GM18951 (cell line): ENCODE data around the gene DST.

Experiments
- POLR2A ChIP-seq: IDR thresholded peaks from 4 replicates; pipeline ENCODE4 v1.6.1; 2011; ENCODE audit warnings: mild to moderate bottlenecking; ENCODE audit not compliant: insufficient read length, insufficient read depth; ENCODE audit errors: extremely low read depth
- in situ Hi-C: fragments of 300-500 bp; cut with MboI; formaldehyde crosslinking; loops from one replicate; pipeline ENCODE4 v1.12.0; 2022; ENCODE audit warnings: low sequenced_read_pairs, mixed read lengths, inconsistent platforms; ENCODE audit not compliant: unreplicated experiment

Gene DST

GRCh38 chr6:56437171-56437900, 205.4 kb downstream of the DST start:
- in situ Hi-C loops = no loop called here
- TF ChIP-seq POLR2A = no peak

GRCh38 chr6:56435754-56436153, 206.9 kb downstream of the DST start:
- TF ChIP-seq POLR2A = no peak
- in situ Hi-C loops = no loop called here

GRCh38 chr6:56435326-56435725, 207.4 kb downstream of the DST start:
- in situ Hi-C loops = no loop called here

DNA sequence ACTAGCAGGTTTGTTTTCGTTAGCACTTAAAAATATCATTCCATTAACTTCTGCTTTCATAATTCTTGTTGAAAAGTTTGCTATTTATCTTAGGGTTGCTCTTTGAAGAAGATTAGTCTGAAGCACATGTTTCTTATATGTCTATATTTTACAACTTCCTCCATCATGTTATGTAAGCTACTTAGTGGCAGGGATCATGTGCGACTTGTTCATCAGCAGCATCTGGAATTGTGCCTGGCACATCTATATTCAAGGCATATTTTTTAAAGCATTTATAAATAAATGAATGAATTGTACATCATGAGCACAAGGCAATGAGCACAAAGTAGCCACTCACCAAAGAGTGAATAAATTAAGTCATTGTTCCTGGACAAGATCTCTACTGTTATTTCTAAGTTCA, 208.1 kb downstream of the DST start:
- in situ Hi-C loops = no loop called here
- no peak for TF ChIP-seq POLR2A

More at GRCh38 chr6:56435326-56435725, 207.4 kb downstream of the DST start:
- no peak for TF ChIP-seq POLR2A

DNA sequence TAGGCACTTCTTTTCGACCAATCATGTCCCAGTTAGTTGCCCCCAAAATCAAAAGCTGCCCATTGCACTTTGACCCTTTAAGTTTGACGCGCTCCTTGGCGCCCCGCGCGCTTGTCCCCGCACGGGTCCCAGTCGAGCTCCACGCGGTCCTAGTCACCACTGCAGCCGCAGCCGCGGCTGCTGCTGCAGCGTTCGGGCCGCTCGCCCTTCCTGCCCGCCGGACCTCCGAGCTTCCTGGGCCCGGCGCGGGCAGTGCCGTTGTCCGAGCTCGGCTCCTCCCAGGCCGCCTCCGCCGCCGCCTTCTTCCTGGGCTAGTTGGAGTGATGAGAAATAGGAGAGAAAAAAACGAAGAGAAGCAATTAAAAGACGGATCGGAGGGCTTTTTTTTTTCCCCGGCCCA, 209.6 kb downstream of the DST start:
- no peak for TF ChIP-seq POLR2A
- in situ Hi-C loops = no loop called here

DNA sequence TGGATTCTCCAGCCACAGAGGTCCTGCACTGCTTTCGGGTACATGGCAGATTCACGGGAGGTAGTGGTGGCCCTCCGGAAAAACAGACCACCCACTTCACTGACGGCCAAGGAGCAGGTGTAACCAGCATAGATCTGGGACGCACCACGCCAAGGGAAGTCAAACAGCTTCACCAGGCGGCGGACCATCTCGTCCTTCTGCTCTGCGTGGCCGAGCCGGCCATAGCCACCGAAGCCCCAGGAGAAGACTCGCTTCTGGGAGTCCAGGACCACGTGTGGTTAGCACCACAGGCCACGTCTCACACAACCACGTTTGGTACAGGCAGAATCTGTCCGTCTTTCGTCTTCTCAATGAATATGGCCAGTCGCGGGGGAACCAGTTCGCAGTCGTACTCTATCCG, 210.5 kb downstream of the DST start:
- in situ Hi-C loops = no loop called here
- TF ChIP-seq POLR2A = no peak

- TF ChIP-seq POLR2A = no peak
- in situ Hi-C loops = no loop called here
These were observed 211.8 kb downstream of the DST start for GRCh38 chr6:56430629-56431600.

DNA sequence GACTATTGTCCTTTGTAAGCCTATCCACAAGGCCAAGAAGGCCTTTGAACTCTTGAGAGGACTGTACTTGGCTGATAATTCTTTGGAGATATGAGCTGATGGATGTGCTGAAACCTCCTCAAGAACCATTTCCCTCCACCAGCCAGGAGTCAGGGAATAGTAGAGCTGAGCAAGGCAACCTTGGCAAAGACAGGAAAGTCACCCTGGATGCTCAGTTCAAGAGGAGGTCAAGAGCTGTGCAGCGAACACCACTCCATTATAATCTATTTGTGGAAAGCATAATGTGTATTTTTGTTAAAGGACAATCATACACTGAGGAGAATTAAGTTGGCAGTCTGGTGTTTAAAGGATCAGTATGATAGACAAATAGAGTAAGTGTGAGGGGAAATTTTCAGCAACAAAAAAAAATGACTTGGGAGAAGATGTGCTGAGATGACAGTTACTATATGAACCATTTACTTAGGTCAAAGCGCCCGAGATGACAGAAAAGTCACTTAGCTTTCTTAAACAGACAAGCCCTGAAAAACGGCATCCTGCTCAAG, 218.1 kb downstream of the DST start:
- no peak for TF ChIP-seq POLR2A
- in situ Hi-C loops = no loop called here

- in situ Hi-C loops = no loop called here
- no peak for TF ChIP-seq POLR2A
These were observed 218.6 kb downstream of the DST start for GRCh38 chr6:56424064-56424463.

- TF ChIP-seq POLR2A = no peak
- in situ Hi-C loops = no loop called here
These were observed 222.4 kb downstream of the DST start for GRCh38 chr6:56420296-56420695.

GRCh38 chr6:56419191-56419590, 223.5 kb downstream of the DST start:
- in situ Hi-C loops = no loop called here
- TF ChIP-seq POLR2A = no peak

GRCh38 chr6:56417823-56418222, 224.9 kb downstream of the DST start:
- in situ Hi-C loops = no loop called here
- TF ChIP-seq POLR2A = no peak

- in situ Hi-C loops = no loop called here
These were observed 226.4 kb downstream of the DST start for GRCh38 chr6:56416247-56416646.

More at GRCh38 chr6:56416247-56416646, 226.4 kb downstream of the DST start:
- no peak for TF ChIP-seq POLR2A
